ENCODE measurements around the gene SPRED1.
"Not testable (repeated sequence)": the region's sequence is repeated elsewhere in the genome, so short reads cannot be mapped to it uniquely, and the experiment has no call there.

The SPRED1 gene

GRCh38 chr15:38217191-38217595 is 35.4 kb upstream of the SPRED1 start:
- no peaks in the 10 kb centered on the region for H3K36me3 ChIP-seq (ENCODE audit: control insufficient read depth, low read depth, low read length)
- H3K9ac ChIP-seq (ENCODE audit: low read length) = no peak overlapping the region
- peaks cover 4% of the 10 kb centered on the region for H3K4me1 ChIP-seq (ENCODE audit: control insufficient read depth, low read depth, low read length)
- H3K27ac ChIP-seq (ENCODE audit: low read length) = no peak overlapping the region
- H3K9me3 ChIP-seq (ENCODE audit: control insufficient read depth, low read depth, low read length) = no peaks in the 10 kb centered on the region
- H3K4me3 ChIP-seq (ENCODE audit: low read length) = no peak overlapping the region
- H3K27me3 ChIP-seq (ENCODE audit: control insufficient read depth, insufficient read depth, low read length) = no peaks in the 10 kb centered on the region

- Histone ChIP-seq H3K36me3 (ENCODE audit: control insufficient read depth, low read depth, low read length) (no peaks in the 10 kb centered on the region), H3K27me3 (ENCODE audit: control insufficient read depth, insufficient read depth, low read length) (no peaks in the 10 kb centered on the region), H3K27ac (ENCODE audit: low read length) (no peak overlapping the region), H3K9ac (ENCODE audit: low read length) (no peak overlapping the region), H3K4me3 (ENCODE audit: low read length) (no peak overlapping the region), H3K9me3 (ENCODE audit: control insufficient read depth, low read depth, low read length) (no peaks in the 10 kb centered on the region), H3K4me1 (ENCODE audit: control insufficient read depth, low read depth, low read length) (peaks cover 4% of the 10 kb centered on the region)
Measured at GRCh38 chr15:38217788-38218609, 34.6 kb upstream of the SPRED1 start.

GRCh38 chr15:38220606-38221273 is 31.9 kb upstream of the SPRED1 start:
- H3K9me3 ChIP-seq (ENCODE audit: control insufficient read depth, low read depth, low read length) = no peaks in the 10 kb centered on the region
- no peak overlapping the region for H3K4me3 ChIP-seq (ENCODE audit: low read length)
- H3K27ac ChIP-seq (ENCODE audit: low read length) = no peak overlapping the region
- peaks cover 4% of the 10 kb centered on the region for H3K4me1 ChIP-seq (ENCODE audit: control insufficient read depth, low read depth, low read length)
- no peaks in the 10 kb centered on the region for H3K27me3 ChIP-seq (ENCODE audit: control insufficient read depth, insufficient read depth, low read length)
- no peak overlapping the region for H3K9ac ChIP-seq (ENCODE audit: low read length)
- H3K36me3 ChIP-seq (ENCODE audit: control insufficient read depth, low read depth, low read length) = no peaks in the 10 kb centered on the region

- Histone ChIP-seq H3K4me1 (ENCODE audit: control insufficient read depth, low read depth, low read length) (no peaks in the 10 kb centered on the region), H3K9ac (ENCODE audit: low read length) (no peak overlapping the region), H3K4me3 (ENCODE audit: low read length) (no peak overlapping the region), H3K27ac (ENCODE audit: low read length) (no peak overlapping the region), H3K9me3 (ENCODE audit: control insufficient read depth, low read depth, low read length) (no peaks in the 10 kb centered on the region), H3K27me3 (ENCODE audit: control insufficient read depth, insufficient read depth, low read length) (no peaks in the 10 kb centered on the region), H3K36me3 (ENCODE audit: control insufficient read depth, low read depth, low read length) (no peaks in the 10 kb centered on the region)
Measured at GRCh38 chr15:38224486-38224885, 28.1 kb upstream of the SPRED1 start.

GRCh38 chr15:38225381-38225780 is 27.3 kb upstream of the SPRED1 start:
- Histone ChIP-seq H3K36me3 (ENCODE audit: control insufficient read depth, low read depth, low read length) (no peaks in the 10 kb centered on the region), H3K4me1 (ENCODE audit: control insufficient read depth, low read depth, low read length) (no peaks in the 10 kb centered on the region), H3K9me3 (ENCODE audit: control insufficient read depth, low read depth, low read length) (no peaks in the 10 kb centered on the region), H3K27ac (ENCODE audit: low read length) (no peak overlapping the region), H3K27me3 (ENCODE audit: control insufficient read depth, insufficient read depth, low read length) (no peaks in the 10 kb centered on the region), H3K4me3 (ENCODE audit: low read length) (no peak overlapping the region), H3K9ac (ENCODE audit: low read length) (no peak overlapping the region)

GRCh38 chr15:38226608-38227266 is 25.9 kb upstream of the SPRED1 start:
- H3K9me3 ChIP-seq (ENCODE audit: control insufficient read depth, low read depth, low read length) = no peaks in the 10 kb centered on the region
- no peaks in the 10 kb centered on the region for H3K36me3 ChIP-seq (ENCODE audit: control insufficient read depth, low read depth, low read length)
- no peaks in the 10 kb centered on the region for H3K4me1 ChIP-seq (ENCODE audit: control insufficient read depth, low read depth, low read length)
- no peak overlapping the region for H3K27ac ChIP-seq (ENCODE audit: low read length)
- H3K27me3 ChIP-seq (ENCODE audit: control insufficient read depth, insufficient read depth, low read length) = no peaks in the 10 kb centered on the region
- H3K9ac ChIP-seq (ENCODE audit: low read length) = no peak overlapping the region
- no peak overlapping the region for H3K4me3 ChIP-seq (ENCODE audit: low read length)

- H3K4me3 ChIP-seq (ENCODE audit: low read length) = no peak overlapping the region
- no peak overlapping the region for H3K9ac ChIP-seq (ENCODE audit: low read length)
- H3K9me3 ChIP-seq (ENCODE audit: control insufficient read depth, low read depth, low read length) = no peaks in the 10 kb centered on the region
- H3K27me3 ChIP-seq (ENCODE audit: control insufficient read depth, insufficient read depth, low read length) = no peaks in the 10 kb centered on the region
- H3K36me3 ChIP-seq (ENCODE audit: control insufficient read depth, low read depth, low read length) = no peaks in the 10 kb centered on the region
- H3K27ac ChIP-seq (ENCODE audit: low read length) = no peak overlapping the region
- H3K4me1 ChIP-seq (ENCODE audit: control insufficient read depth, low read depth, low read length) = no peaks in the 10 kb centered on the region
Measured at GRCh38 chr15:38227941-38228340, 24.7 kb upstream of the SPRED1 start.

- Histone ChIP-seq H3K9ac (ENCODE audit: low read length) (no peak overlapping the region), H3K9me3 (ENCODE audit: control insufficient read depth, low read depth, low read length) (no peaks in the 10 kb centered on the region), H3K4me1 (ENCODE audit: control insufficient read depth, low read depth, low read length) (no peaks in the 10 kb centered on the region), H3K27me3 (ENCODE audit: control insufficient read depth, insufficient read depth, low read length) (no peaks in the 10 kb centered on the region), H3K27ac (ENCODE audit: low read length) (no peak overlapping the region), H3K36me3 (ENCODE audit: control insufficient read depth, low read depth, low read length) (no peaks in the 10 kb centered on the region), H3K4me3 (ENCODE audit: low read length) (no peak overlapping the region)
Measured at GRCh38 chr15:38228618-38229017, 24.0 kb upstream of the SPRED1 start.

- Histone ChIP-seq H3K36me3 (ENCODE audit: control insufficient read depth, low read depth, low read length) (no peaks in the 10 kb centered on the region), H3K27me3 (ENCODE audit: control insufficient read depth, insufficient read depth, low read length) (no peaks in the 10 kb centered on the region), H3K4me1 (ENCODE audit: control insufficient read depth, low read depth, low read length) (no peaks in the 10 kb centered on the region), H3K27ac (ENCODE audit: low read length) (no peak overlapping the region), H3K9ac (ENCODE audit: low read length) (no peak overlapping the region), H3K9me3 (ENCODE audit: control insufficient read depth, low read depth, low read length) (no peaks in the 10 kb centered on the region), H3K4me3 (ENCODE audit: low read length) (no peak overlapping the region)
Measured at GRCh38 chr15:38229705-38230310, 22.8 kb upstream of the SPRED1 start.

GRCh38 chr15:38231436-38231835 is 21.2 kb upstream of the SPRED1 start:
- Histone ChIP-seq H3K36me3 (ENCODE audit: control insufficient read depth, low read depth, low read length) (no peaks in the 10 kb centered on the region), H3K9me3 (ENCODE audit: control insufficient read depth, low read depth, low read length) (no peaks in the 10 kb centered on the region), H3K9ac (ENCODE audit: low read length) (no peak overlapping the region), H3K27me3 (ENCODE audit: control insufficient read depth, insufficient read depth, low read length) (no peaks in the 10 kb centered on the region), H3K27ac (ENCODE audit: low read length) (no peak overlapping the region), H3K4me3 (ENCODE audit: low read length) (no peak overlapping the region), H3K4me1 (ENCODE audit: control insufficient read depth, low read depth, low read length) (no peaks in the 10 kb centered on the region)

GRCh38 chr15:38237021-38237420 is 15.6 kb upstream of the SPRED1 start:
- not testable (repeated sequence) for H3K36me3 ChIP-seq (ENCODE audit: control insufficient read depth, low read depth, low read length); H3K27me3 ChIP-seq (ENCODE audit: control insufficient read depth, insufficient read depth, low read length); H3K4me1 ChIP-seq (ENCODE audit: control insufficient read depth, low read depth, low read length); H3K9ac ChIP-seq (ENCODE audit: low read length); H3K9me3 ChIP-seq (ENCODE audit: control insufficient read depth, low read depth, low read length); H3K4me3 ChIP-seq (ENCODE audit: low read length); H3K27ac ChIP-seq (ENCODE audit: low read length)
